HCT116 (cell line): Measurements from ENCODE around the gene IGFBP4. TPM values are rescaled to one million over a fixed set of nuclear protein-coding genes. Genes with fewer than 3 reads are reported as not detected.

Source experiments
- ATAC-seq: fragments of 200-7000 bp; cut with Tn5 transposase; 2 replicates; pipeline ENCODE4 v1.9.1; 2020; ENCODE audit warnings: mild to moderate bottlenecking, moderate library complexity
- BruUV-seq: library from RNA; stranded (reverse); fragments of 400-500 nt; replicated peaks from 2 replicates; lab custom pipeline; 2021; lab: Mats Ljungman, UMichigan
- CTCF ChIA-PET: fragments of 300-600 bp; sonication (Branson Sonifier 250); formaldehyde crosslinking; loops from one replicate; lab custom pipeline; 2021; ENCODE audit warnings: antibody characterized with exemption; lab: Charles Lee
- POLR2A ChIA-PET: fragments of 300-600, 350-600 bp; sonication (Branson Sonifier 250); formaldehyde crosslinking; loops from one replicate; lab custom pipeline; 2021; ENCODE audit warnings: antibody characterized with exemption; lab: Charles Lee
- RAD21 ChIA-PET, 2 experiments: fragments of 300-600 bp; sonication (Branson Sonifier 250); formaldehyde crosslinking; loops; one replicate each; lab custom pipeline; 2023; ENCODE audit warnings: low total read pairs in 2 of 2; ENCODE audit not compliant: uncharacterized antibody in 2 of 2, unreplicated experiment in 2 of 2, low non-redundant PET in 1 of 2; lab: Charles Lee
- DNase-seq: peaks from one replicate; pipeline ENCODE4 v3.0.0-alpha.2; 2010; ENCODE audit warnings: low read depth, low spot score
- H2AFZ ChIP-seq: fragments of 200-600 bp; shearing (Covaris generic), sonication (generic); 2 replicates; pipeline ENCODE4 v1.6.1; 2017; ENCODE audit warnings: low read depth, mixed run types, mixed read lengths, antibody characterized with exemption, low read length; ENCODE audit not compliant: poor library complexity, severe bottlenecking
- H3K27ac ChIP-seq: 2 replicates; pipeline ENCODE4 v1.5.1; 2012; ENCODE audit warnings: low read depth, low read length
- H3K27me3 ChIP-seq: fragments of 200-600 bp; sonication (generic); 2 replicates; pipeline ENCODE4 v1.6.1; 2016; ENCODE audit warnings: mixed run types, low read length, mixed read lengths; ENCODE audit not compliant: insufficient read depth
- H3K36me3 ChIP-seq, 2 experiments: fragments of 200-500 bp in 1 of 2; fragments of 200-600 bp in 1 of 2; sonication (Bioruptor generic) in 1 of 2; sonication (generic) in 1 of 2; 2 replicates each; pipeline versions ENCODE4 v1.5.1 to v1.6.1; 2014 to 2016; ENCODE audit warnings: low read length in 2 of 2, inconsistent platforms in 1 of 2, mixed read lengths in 1 of 2, mixed run types in 1 of 2; ENCODE audit not compliant: insufficient read depth in 2 of 2, control insufficient read depth in 1 of 2
- H3K4me1 ChIP-seq, 2 experiments: fragments of 200-600 bp in 1 of 2; sonication (generic) in 1 of 2; 2 replicates each; pipeline versions ENCODE4 v1.5.1 to v1.6.1; 2012 to 2017; ENCODE audit warnings: low read length in 2 of 2, inconsistent platforms in 1 of 2, mild to moderate bottlenecking in 1 of 2, mixed read lengths in 1 of 2, mixed run types in 1 of 2, moderate library complexity in 1 of 2; ENCODE audit not compliant: insufficient read depth in 2 of 2, control insufficient read depth in 1 of 2
- H3K4me2 ChIP-seq: fragments of 200-600 bp; sonication (generic); 2 replicates; pipeline ENCODE4 v1.6.1; 2017; ENCODE audit warnings: mixed run types, low read length, mixed read lengths
- H3K4me3 ChIP-seq, 2 experiments: fragments of 200-600 bp in 1 of 2; sonication (generic) in 1 of 2; replicated peaks in 1 of 2; 2 replicates each; pipeline ENCODE4 v1.5.1; 2011 to 2016; ENCODE audit warnings: low read length in 2 of 2, control low read depth in 1 of 2, low read depth in 1 of 2, mild to moderate bottlenecking in 1 of 2, mixed read lengths in 1 of 2, mixed run types in 1 of 2
- H3K79me2 ChIP-seq: fragments of 200-600 bp; sonication (generic); 2 replicates; pipeline ENCODE4 v1.6.1; 2017; ENCODE audit warnings: mild to moderate bottlenecking, mixed run types, low read length, moderate library complexity, mixed read lengths; ENCODE audit not compliant: insufficient read depth
- H3K9ac ChIP-seq: fragments of 200-600 bp; sonication (generic); 2 replicates; pipeline ENCODE4 v1.6.1; 2016; ENCODE audit warnings: low read length, mixed read lengths
- H3K9me2 ChIP-seq: fragments of 200-600 bp; sonication (generic), shearing (Covaris generic); 2 replicates; pipeline ENCODE4 v1.6.1; 2017; ENCODE audit warnings: mixed run types, mild to moderate bottlenecking, moderate library complexity; ENCODE audit not compliant: insufficient read depth
- H3K9me3 ChIP-seq, 2 experiments: fragments of 200-500 bp in 1 of 2; fragments of 200-600 bp in 1 of 2; sonication (Bioruptor generic) in 1 of 2; sonication (generic) in 1 of 2; 2 replicates each; pipeline ENCODE4 v1.6.1; 2014 to 2017; ENCODE audit warnings: low read length in 2 of 2, mixed read lengths in 2 of 2, inconsistent platforms in 1 of 2, low read depth in 1 of 2, mild to moderate bottlenecking in 1 of 2, mixed run types in 1 of 2, moderate library complexity in 1 of 2; ENCODE audit not compliant: control insufficient read depth in 1 of 2, insufficient read depth in 1 of 2
- H4K20me1 ChIP-seq: fragments of 200-600 bp; sonication (generic), shearing (Covaris generic); 2 replicates; pipeline ENCODE4 v1.6.1; 2017; ENCODE audit warnings: mixed run types, mild to moderate bottlenecking, moderate library complexity; ENCODE audit not compliant: insufficient read depth
- CTCF ChIP-seq, 3 experiments: fragments of 200-600 bp in 1 of 3; sonication (generic) in 1 of 3; IDR thresholded peaks in 2 of 3; conservative IDR thresholded peaks in 1 of 3; 2 replicates each; pipeline ENCODE4 v1.5.1; 2012 to 2017; ENCODE audit warnings: low read depth in 2 of 3, low read length in 2 of 3, antibody characterized with exemption in 1 of 3, borderline replicate concordance in 1 of 3, control low read depth in 1 of 3, mild to moderate bottlenecking in 1 of 3, mixed read lengths in 1 of 3, mixed run types in 1 of 3, moderate library complexity in 1 of 3; ENCODE audit not compliant: insufficient read depth in 1 of 3
- JUND ChIP-seq: IDR thresholded peaks from 2 replicates; pipeline ENCODE4 v1.6.1; 2012
- RAD21 ChIP-seq: IDR thresholded peaks from 2 replicates; pipeline ENCODE4 v1.6.1; 2012; ENCODE audit warnings: low read depth, mild to moderate bottlenecking
- SRF ChIP-seq: IDR thresholded peaks from 2 replicates; pipeline ENCODE4 v1.6.1; 2012; ENCODE audit warnings: low read depth
- YY1 ChIP-seq: IDR thresholded peaks from 2 replicates; pipeline ENCODE4 v1.6.1; 2011; ENCODE audit warnings: low read length, low read depth, moderate library complexity, mild to moderate bottlenecking; ENCODE audit not compliant: insufficient replicate concordance; ENCODE audit errors: extremely low read depth
- intact Hi-C: fragments of 100-400 bp; cut with micrococcal nuclease; formaldehyde crosslinking; loops from 2 replicates; pipeline ENCODE4 v1.10.0; 2022
- total RNA-seq: library from RNA; stranded (reverse); gene quantifications from one replicate; pipeline ENCODE4 v1.2.1, GENCODE V29; 2021; ENCODE audit not compliant: unreplicated experiment

Gene IGFBP4
- total RNA-seq, 1 experiment from 2014 or later = 2.0 TPM

GRCh38 chr17:40422990-40423633 is 20.1 kb upstream of the IGFBP4 start (continued):
- peak; percentile 26 to 52 (median 36); a peak in 5 of 6 replicates for TF ChIP-seq CTCF (IDR thresholded peaks at IDR 0.05 in 2 of 3, conservative IDR thresholded peaks at IDR 0.05 in 1 of 3; ENCODE audit: borderline replicate concordance in 1 of 3, insufficient read depth in 1 of 3, low read depth in 2 of 3, low read length in 2 of 3)
- no peak for TF ChIP-seq YY1
- TF ChIP-seq, all 23 proteins: peak for 5

GRCh38 chr17:40425741-40426140 is 17.5 kb upstream of the IGFBP4 start:
- Histone ChIP-seq H3K36me3 (no peaks in the 10 kb centered on the region), H3K4me3 (no peak overlapping the region)
- ChIA-PET CTCF (no interaction called here), RAD21 (no interaction called here)
- no peak for ATAC-seq
- TF ChIP-seq JUND = no peak
- TF ChIP-seq SRF = no peak
- no peak for TF ChIP-seq RAD21
- TF ChIP-seq, all 23 proteins: peak for 0
- Histone ChIP-seq H3K79me2 (no peaks in the 10 kb centered on the region), H3K4me1 (peaks cover 5 to 14% of the 10 kb centered on the region in 2 experiments; a peak in 3 of 4 replicates), H3K9ac (no peak overlapping the region), H4K20me1 (no peaks in the 10 kb centered on the region), H3K9me2 (no peaks in the 10 kb centered on the region), H2AFZ (no peak overlapping the region), H3K27ac (no peak overlapping the region), H3K27me3 (no peaks in the 10 kb centered on the region), H3K9me3 (no peaks in the 10 kb centered on the region), H3K4me2 (no peak overlapping the region)
- BruUV-seq = no TSS peak
- DNase-seq = no peak
- intact Hi-C loops = no loop called here
- POLR2A ChIA-PET = interaction anchor here (1.0 kb wide), 1 partner anchor 8 kb away, joined by 4 read pairs; the partner anchor contains the start of gene TOP2A
